ENCODE data around the gene SLC22A14. TPM values are rescaled to one million over a fixed set of nuclear protein-coding genes. Genes with fewer than 3 reads are reported as not detected.

SLC22A14 gene
- total RNA-seq, 1 experiment from 2014 or later, result not detected

DNA sequence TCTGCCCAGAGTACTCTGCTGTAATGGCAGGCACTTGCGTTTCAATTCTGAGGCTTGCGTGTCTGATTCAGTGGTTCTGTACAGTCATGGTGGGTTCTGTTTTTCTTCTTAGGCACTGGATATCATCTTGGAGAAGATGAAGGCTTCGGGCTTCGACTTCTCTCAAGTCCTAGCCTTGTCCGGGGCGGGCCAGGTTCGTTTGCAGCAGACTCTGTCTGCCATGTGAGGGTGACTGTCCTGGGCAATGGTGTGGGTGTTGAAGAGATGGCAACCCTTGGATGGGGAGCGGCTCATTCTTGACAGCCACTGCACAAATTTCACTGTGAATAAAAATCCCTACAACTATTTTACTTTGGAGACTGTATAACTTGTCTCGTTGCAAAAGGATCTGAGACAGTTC is 80.7 kb downstream of the SLC22A14 start (continued):
- TF ChIP-seq, protein P1, sequence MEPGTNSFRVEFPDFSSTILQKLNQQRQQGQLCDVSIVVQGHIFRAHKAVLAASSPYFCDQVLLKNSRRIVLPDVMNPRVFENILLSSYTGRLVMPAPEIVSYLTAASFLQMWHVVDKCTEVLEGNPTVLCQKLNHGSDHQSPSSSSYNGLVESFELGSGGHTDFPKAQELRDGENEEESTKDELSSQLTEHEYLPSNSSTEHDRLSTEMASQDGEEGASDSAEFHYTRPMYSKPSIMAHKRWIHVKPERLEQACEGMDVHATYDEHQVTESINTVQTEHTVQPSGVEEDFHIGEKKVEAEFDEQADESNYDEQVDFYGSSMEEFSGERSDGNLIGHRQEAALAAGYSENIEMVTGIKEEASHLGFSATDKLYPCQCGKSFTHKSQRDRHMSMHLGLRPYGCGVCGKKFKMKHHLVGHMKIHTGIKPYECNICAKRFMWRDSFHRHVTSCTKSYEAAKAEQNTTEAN (CRISPR knock-in tag; IDR thresholded peaks at IDR 0.05), result no peak
- no peak for TF ChIP-seq OVOL2 (CRISPR knock-in tag; IDR thresholded peaks at IDR 0.05; ENCODE audit: borderline replicate concordance)
- TF ChIP-seq, protein P2, sequence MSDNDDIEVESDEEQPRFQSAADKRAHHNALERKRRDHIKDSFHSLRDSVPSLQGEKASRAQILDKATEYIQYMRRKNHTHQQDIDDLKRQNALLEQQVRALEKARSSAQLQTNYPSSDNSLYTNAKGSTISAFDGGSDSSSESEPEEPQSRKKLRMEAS (CRISPR knock-in tag; IDR thresholded peaks at IDR 0.05), result no peak
- no peak for TF ChIP-seq AFF4 (CRISPR knock-in tag; IDR thresholded peaks at IDR 0.05; ENCODE audit: borderline replicate concordance)
- TF ChIP-seq HMGA2 (CRISPR knock-in tag; IDR thresholded peaks at IDR 0.05), result no peak
- no peak for TF ChIP-seq GRHL2 (CRISPR knock-in tag; IDR thresholded peaks at IDR 0.05; ENCODE audit: insufficient replicate concordance, severe bottlenecking)

DNA sequence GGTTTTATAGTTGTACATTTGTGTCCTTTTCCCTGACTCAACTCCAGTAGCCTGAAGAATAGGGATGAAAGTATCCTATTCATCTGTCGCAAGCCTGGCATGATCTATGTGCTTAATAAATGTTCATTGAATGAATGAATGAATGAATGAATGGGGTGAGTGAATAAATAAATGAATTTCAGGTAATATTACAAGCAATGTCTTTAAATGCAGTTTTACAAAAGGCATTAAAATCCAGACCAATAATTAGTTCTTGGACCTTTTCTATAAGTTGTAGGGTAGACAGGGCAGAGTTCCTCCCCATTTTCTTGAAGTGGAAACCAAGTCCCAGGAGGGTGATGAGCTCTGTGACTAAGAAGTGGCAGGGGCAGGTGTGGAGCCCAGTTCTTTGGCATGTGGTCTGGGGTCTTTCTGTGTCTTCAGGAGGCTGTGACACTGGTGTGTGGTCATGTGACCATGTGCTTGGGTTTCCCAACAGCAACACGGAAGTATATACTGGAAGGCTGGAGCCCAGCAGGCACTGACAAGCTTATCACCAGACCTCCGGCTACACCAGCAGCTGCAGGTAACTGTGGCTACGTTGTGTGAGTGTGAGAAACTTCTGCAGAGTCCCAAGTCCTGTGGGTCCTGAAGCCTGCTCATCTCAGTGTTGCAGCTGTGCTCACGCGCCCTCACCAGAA is 82.8 kb downstream of the SLC22A14 start:
- ChIA-PET CTCF (interaction anchor here (0.5 to 0.6 kb wide), 2 partner anchors 66 to 86 kb away, joined by 3 read pairs; no protein-coding TSS in a partner anchor), POLR2A (no interaction called here)
- Mint-ChIP-seq H3K4me1 (no peaks in the 10 kb centered on the region), H3K27ac (no peak overlapping the region), H3K36me3 (peaks cover 28% of the 10 kb centered on the region), H3K4me3 (no peak overlapping the region), H3K27me3 (ENCODE audit: low read depth) (no peaks in the 10 kb centered on the region), H3K9me3 (peaks cover 16% of the 10 kb centered on the region)
- TF ChIP-seq, protein P3, sequence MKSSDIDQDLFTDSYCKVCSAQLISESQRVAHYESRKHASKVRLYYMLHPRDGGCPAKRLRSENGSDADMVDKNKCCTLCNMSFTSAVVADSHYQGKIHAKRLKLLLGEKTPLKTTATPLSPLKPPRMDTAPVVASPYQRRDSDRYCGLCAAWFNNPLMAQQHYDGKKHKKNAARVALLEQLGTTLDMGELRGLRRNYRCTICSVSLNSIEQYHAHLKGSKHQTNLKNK (CRISPR knock-in tag; IDR thresholded peaks at IDR 0.05), result no peak
- no peak for TF ChIP-seq ZNF512 (CRISPR knock-in tag; IDR thresholded peaks at IDR 0.05; ENCODE audit: borderline replicate concordance)
- TF ChIP-seq, protein P4, sequence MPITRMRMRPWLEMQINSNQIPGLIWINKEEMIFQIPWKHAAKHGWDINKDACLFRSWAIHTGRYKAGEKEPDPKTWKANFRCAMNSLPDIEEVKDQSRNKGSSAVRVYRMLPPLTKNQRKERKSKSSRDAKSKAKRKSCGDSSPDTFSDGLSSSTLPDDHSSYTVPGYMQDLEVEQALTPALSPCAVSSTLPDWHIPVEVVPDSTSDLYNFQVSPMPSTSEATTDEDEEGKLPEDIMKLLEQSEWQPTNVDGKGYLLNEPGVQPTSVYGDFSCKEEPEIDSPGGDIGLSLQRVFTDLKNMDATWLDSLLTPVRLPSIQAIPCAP (CRISPR knock-in tag; IDR thresholded peaks at IDR 0.05), result no peak
- no peak for TF ChIP-seq ATF3 (CRISPR knock-in tag; conservative IDR thresholded peaks at IDR 0.05)
- TF ChIP-seq ZNF232 (CRISPR knock-in tag; IDR thresholded peaks at IDR 0.05), result no peak
- TF ChIP-seq ESRRA (CRISPR knock-in tag; IDR thresholded peaks at IDR 0.05; ENCODE audit: borderline replicate concordance), result no peak
- TF ChIP-seq USF1 (CRISPR knock-in tag; IDR thresholded peaks at IDR 0.05), result no peak
- no peak for TF ChIP-seq CBFB (CRISPR knock-in tag; IDR thresholded peaks at IDR 0.05; ENCODE audit: low read depth)
- TF ChIP-seq SMAD4 (CRISPR knock-in tag; IDR thresholded peaks at IDR 0.05), result no peak
- TF ChIP-seq RELA (CRISPR knock-in tag; IDR thresholded peaks at IDR 0.05; ENCODE audit: borderline replicate concordance), result no peak
- TF ChIP-seq, protein P5, sequence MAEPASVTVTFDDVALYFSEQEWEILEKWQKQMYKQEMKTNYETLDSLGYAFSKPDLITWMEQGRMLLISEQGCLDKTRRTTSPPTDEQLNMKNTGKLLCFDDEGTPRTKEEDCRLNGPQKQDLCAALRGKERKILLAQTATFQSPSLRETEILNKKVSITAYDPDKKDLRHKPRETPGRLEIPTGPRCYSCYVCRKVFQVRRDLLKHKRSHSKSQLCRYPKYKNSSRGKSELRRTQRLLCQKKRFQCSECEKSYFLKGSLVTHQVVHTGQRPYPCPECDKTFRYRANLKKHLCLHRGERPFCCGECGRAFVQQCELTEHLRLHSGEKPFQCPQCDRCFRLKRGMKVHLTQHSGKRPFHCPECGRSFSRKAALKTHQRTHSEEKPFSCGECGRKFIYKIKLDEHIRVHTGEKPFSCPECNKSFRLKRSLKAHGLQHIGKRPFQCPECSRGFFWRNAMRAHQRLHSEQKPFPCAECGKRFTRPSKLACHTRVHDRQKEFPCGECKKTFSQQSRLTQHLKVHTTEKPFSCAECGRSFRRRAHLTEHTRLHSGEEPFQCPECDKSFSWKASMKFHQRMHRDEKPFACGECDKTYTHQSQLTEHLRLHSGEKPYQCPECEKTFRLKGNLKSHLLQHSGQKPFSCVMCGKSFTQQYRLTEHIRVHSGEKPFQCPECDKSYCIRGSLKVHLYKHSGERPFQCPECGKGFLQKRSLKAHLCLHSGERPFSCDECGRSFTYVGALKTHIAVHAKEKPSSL (CRISPR knock-in tag; conservative IDR thresholded peaks at IDR 0.05), result no peak
- TF ChIP-seq GABPB1 (CRISPR knock-in tag; IDR thresholded peaks at IDR 0.05), result no peak
- TF ChIP-seq CDX4 (CRISPR knock-in tag; IDR thresholded peaks at IDR 0.05; ENCODE audit: borderline replicate concordance), result no peak
- ATAC-seq (no peak), DNase-seq (ENCODE audit: low spot score) (no peak)
